Raji (cell line): ENCODE measurements around the gene ZNF765.

ENCODE experiments used
- POLR2A ChIP-seq: IDR thresholded peaks from 2 replicates; pipeline ENCODE4 v1.6.1; 2011; ENCODE audit warnings: low read depth, low read length, control low read depth; ENCODE audit not compliant: insufficient read depth

Gene ZNF765

GRCh38 chr19:53394974-53395839 lies at the start of gene ZNF765:
ZNF765 (plus strand) TSS chr19:53395149; CDS start chr19:53398016, 2,867 bp downstream.
- TF ChIP-seq POLR2A, result peak; percentile 82

GRCh38 chr19:53355739-53356138 lies 39.2 kb upstream of the ZNF765 start:
- TF ChIP-seq POLR2A, result no peak

- no peak for TF ChIP-seq POLR2A
Measured at GRCh38 chr19:53357821-53358581, 36.9 kb upstream of the ZNF765 start.

- peak; percentile 92 for TF ChIP-seq POLR2A
Measured at GRCh38 chr19:53365134-53365898, 29.6 kb upstream of the ZNF765 start, which contains the start of gene ZNF525. ZNF525 (plus strand) TSS chr19:53365705; CDS start chr19:53372282, 6,577 bp downstream.

GRCh38 chr19:53365899-53366493 lies 29.0 kb upstream of the ZNF765 start:
- no peak for TF ChIP-seq POLR2A

- no peak for TF ChIP-seq POLR2A
Measured at GRCh38 chr19:53372196-53372595, 22.8 kb upstream of the ZNF765 start.

GRCh38 chr19:53374288-53374687 lies 20.7 kb upstream of the ZNF765 start:
- TF ChIP-seq POLR2A, result no peak

GRCh38 chr19:53374743-53375142 lies 20.2 kb upstream of the ZNF765 start:
- TF ChIP-seq POLR2A, result no peak

GRCh38 chr19:53381376-53381775 lies 13.6 kb upstream of the ZNF765 start:
- no peak for TF ChIP-seq POLR2A

GRCh38 chr19:53388168-53388567 lies 6.8 kb upstream of the ZNF765 start:
- TF ChIP-seq POLR2A, result no peak

GRCh38 chr19:53388904-53389303 lies 6.0 kb upstream of the ZNF765 start:
- no peak for TF ChIP-seq POLR2A

GRCh38 chr19:53389571-53389970 lies 5.4 kb upstream of the ZNF765 start:
- no peak for TF ChIP-seq POLR2A

- TF ChIP-seq POLR2A, result no peak
Measured at GRCh38 chr19:53389978-53390377, 5.0 kb upstream of the ZNF765 start.

- no peak for TF ChIP-seq POLR2A
Measured at GRCh38 chr19:53394522-53394973, 401 bp upstream of the ZNF765 start.

GRCh38 chr19:53396525-53396868 lies 1.5 kb downstream of the ZNF765 start:
- no peak for TF ChIP-seq POLR2A
